Nephron progenitor cell (in vitro differentiated cells): ENCODE measurements around the gene HPSE2.
A peak's percentile ranks its signal among the peaks of the same experiment; 100 is the strongest.

ENCODE experiments used
- DNase-seq: peaks from one replicate; pipeline ENCODE4 v3.0.0; 2021
- H3K27ac Mint-ChIP-seq: 2 replicates; pipeline ENCODE4 v1.8.0; 2021; ENCODE audit warnings: mild to moderate bottlenecking, moderate library complexity, mixed read lengths
- H3K27me3 Mint-ChIP-seq: 2 replicates; pipeline ENCODE4 v1.8.0; 2021; ENCODE audit warnings: mild to moderate bottlenecking, low read depth, mixed read lengths; ENCODE audit not compliant: poor library complexity
- H3K36me3 Mint-ChIP-seq: 2 replicates; pipeline ENCODE4 v1.8.0; 2021; ENCODE audit warnings: low read depth, mixed read lengths
- H3K4me1 Mint-ChIP-seq: 2 replicates; pipeline ENCODE4 v1.8.0; 2021; ENCODE audit warnings: mixed read lengths
- H3K4me3 Mint-ChIP-seq: 2 replicates; pipeline ENCODE4 v1.8.0; 2021; ENCODE audit warnings: mild to moderate bottlenecking, moderate library complexity, mixed read lengths
- H3K9me3 Mint-ChIP-seq: 2 replicates; pipeline ENCODE4 v1.8.0; 2021; ENCODE audit warnings: mild to moderate bottlenecking, moderate library complexity, mixed read lengths
- TF ChIP-seq, protein P1 (sequence below): fragments of 200-600 bp; sonication (generic); IDR thresholded peaks from 2 replicates; pipeline ENCODE4 v1.5.0; 2021; ENCODE audit warnings: antibody characterized with exemption

The HPSE2 gene

GRCh38 chr10:98589691-98590090 lies 646.0 kb downstream of the HPSE2 start:
- H3K4me1 Mint-ChIP-seq = peaks cover 7% of the 10 kb centered on the region
- H3K36me3 Mint-ChIP-seq = no peaks in the 10 kb centered on the region
- no peaks in the 10 kb centered on the region for H3K27me3 Mint-ChIP-seq
- DNase-seq = no peak
- TF ChIP-seq, protein P1, sequence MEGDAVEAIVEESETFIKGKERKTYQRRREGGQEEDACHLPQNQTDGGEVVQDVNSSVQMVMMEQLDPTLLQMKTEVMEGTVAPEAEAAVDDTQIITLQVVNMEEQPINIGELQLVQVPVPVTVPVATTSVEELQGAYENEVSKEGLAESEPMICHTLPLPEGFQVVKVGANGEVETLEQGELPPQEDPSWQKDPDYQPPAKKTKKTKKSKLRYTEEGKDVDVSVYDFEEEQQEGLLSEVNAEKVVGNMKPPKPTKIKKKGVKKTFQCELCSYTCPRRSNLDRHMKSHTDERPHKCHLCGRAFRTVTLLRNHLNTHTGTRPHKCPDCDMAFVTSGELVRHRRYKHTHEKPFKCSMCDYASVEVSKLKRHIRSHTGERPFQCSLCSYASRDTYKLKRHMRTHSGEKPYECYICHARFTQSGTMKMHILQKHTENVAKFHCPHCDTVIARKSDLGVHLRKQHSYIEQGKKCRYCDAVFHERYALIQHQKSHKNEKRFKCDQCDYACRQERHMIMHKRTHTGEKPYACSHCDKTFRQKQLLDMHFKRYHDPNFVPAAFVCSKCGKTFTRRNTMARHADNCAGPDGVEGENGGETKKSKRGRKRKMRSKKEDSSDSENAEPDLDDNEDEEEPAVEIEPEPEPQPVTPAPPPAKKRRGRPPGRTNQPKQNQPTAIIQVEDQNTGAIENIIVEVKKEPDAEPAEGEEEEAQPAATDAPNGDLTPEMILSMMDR = no peak
- no peak overlapping the region for H3K4me3 Mint-ChIP-seq
- no peak overlapping the region for H3K27ac Mint-ChIP-seq
- H3K9me3 Mint-ChIP-seq = peaks cover 1% of the 10 kb centered on the region

- Mint-ChIP-seq H3K4me1 (peaks cover 7% of the 10 kb centered on the region), H3K27me3 (no peaks in the 10 kb centered on the region), H3K27ac (no peak overlapping the region), H3K36me3 (no peaks in the 10 kb centered on the region), H3K4me3 (no peak overlapping the region), H3K9me3 (no peaks in the 10 kb centered on the region)
- TF ChIP-seq, protein P1 = no peak
- no peak for DNase-seq
These were observed 646.6 kb downstream of the HPSE2 start for GRCh38 chr10:98589007-98589406.

GRCh38 chr10:98587156-98587837 lies 648.4 kb downstream of the HPSE2 start:
- Mint-ChIP-seq H3K9me3 (no peaks in the 10 kb centered on the region), H3K4me3 (no peak overlapping the region), H3K36me3 (no peaks in the 10 kb centered on the region), H3K27me3 (no peaks in the 10 kb centered on the region), H3K4me1 (peaks cover 7% of the 10 kb centered on the region), H3K27ac (peak overlapping the region; percentile 1)
- DNase-seq = no peak
- TF ChIP-seq, protein P1 = no peak

- DNase-seq = no peak
- Mint-ChIP-seq H3K4me1 (peaks cover 7% of the 10 kb centered on the region), H3K27me3 (no peaks in the 10 kb centered on the region), H3K36me3 (no peaks in the 10 kb centered on the region), H3K4me3 (no peak overlapping the region), H3K27ac (no peak overlapping the region), H3K9me3 (no peaks in the 10 kb centered on the region)
- TF ChIP-seq, protein P1 = no peak
These were observed 649.6 kb downstream of the HPSE2 start for GRCh38 chr10:98586096-98586495.

DNA sequence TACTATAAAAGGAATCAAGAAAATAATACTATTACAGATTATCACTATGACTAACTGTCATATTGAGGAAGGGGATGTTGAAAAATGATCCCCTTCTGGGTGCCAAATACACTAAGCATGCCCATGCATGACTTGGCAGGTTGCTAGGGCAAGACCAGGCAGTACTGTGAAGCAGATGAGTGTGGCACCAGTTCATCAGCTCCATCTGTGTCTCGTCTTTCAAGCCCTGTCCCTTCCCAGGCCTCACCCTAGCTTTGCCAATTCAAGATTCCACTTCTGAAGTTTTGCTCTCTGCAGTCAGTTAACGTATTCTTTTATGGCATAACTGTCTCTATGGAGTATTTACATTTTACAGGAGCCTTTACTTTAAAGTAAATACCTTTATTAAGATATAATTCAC lies 653.3 kb downstream of the HPSE2 start:
- H3K27ac Mint-ChIP-seq = no peak overlapping the region
- no peak overlapping the region for H3K4me3 Mint-ChIP-seq
- H3K9me3 Mint-ChIP-seq = no peaks in the 10 kb centered on the region
- peaks cover 4% of the 10 kb centered on the region for H3K4me1 Mint-ChIP-seq
- DNase-seq = no peak
- TF ChIP-seq, protein P1 = no peak
- H3K36me3 Mint-ChIP-seq = no peaks in the 10 kb centered on the region
- peaks cover 3% of the 10 kb centered on the region for H3K27me3 Mint-ChIP-seq

GRCh38 chr10:98577578-98577977 lies 658.1 kb downstream of the HPSE2 start:
- H3K9me3 Mint-ChIP-seq = no peaks in the 10 kb centered on the region
- H3K4me3 Mint-ChIP-seq = no peak overlapping the region
- H3K36me3 Mint-ChIP-seq = no peaks in the 10 kb centered on the region
- TF ChIP-seq, protein P1 = no peak
- H3K27me3 Mint-ChIP-seq = peaks cover 3% of the 10 kb centered on the region
- H3K27ac Mint-ChIP-seq = no peak overlapping the region
- peaks cover 12% of the 10 kb centered on the region for H3K4me1 Mint-ChIP-seq
- no peak for DNase-seq
